Ishikawa (cell line): ENCODE data around the gene LRRC46.

Experiments used
- CEBPB ChIP-seq: IDR thresholded peaks from 2 replicates; pipeline ENCODE4 v1.6.1; 2012
- CREB1 ChIP-seq: IDR thresholded peaks from 2 replicates; pipeline ENCODE4 v1.6.1; 2012; ENCODE audit warnings: low read depth
- EGR1 ChIP-seq: IDR thresholded peaks from 2 replicates; pipeline ENCODE4 v1.6.1; 2012
- EP300 ChIP-seq: IDR thresholded peaks from 2 replicates; pipeline ENCODE4 v1.6.1; 2012; ENCODE audit warnings: borderline replicate concordance
- FOXM1 ChIP-seq: IDR thresholded peaks from 2 replicates; pipeline ENCODE4 v1.6.1; 2012; ENCODE audit warnings: low read depth, borderline replicate concordance
- NFIC ChIP-seq: IDR thresholded peaks from 2 replicates; pipeline ENCODE4 v1.6.1; 2012
- RAD21 ChIP-seq: IDR thresholded peaks from 2 replicates; pipeline ENCODE4 v1.6.1; 2012; ENCODE audit warnings: low read depth
- TAF1 ChIP-seq: IDR thresholded peaks from 2 replicates; pipeline ENCODE4 v1.6.1; 2012; ENCODE audit warnings: low read depth, mild to moderate bottlenecking
- TCF12 ChIP-seq: IDR thresholded peaks from 2 replicates; pipeline ENCODE4 v1.6.1; 2012; ENCODE audit warnings: low read depth
- TEAD4 ChIP-seq: IDR thresholded peaks from 2 replicates; pipeline ENCODE4 v1.6.1; 2012
- YY1 ChIP-seq: IDR thresholded peaks from 2 replicates; pipeline ENCODE4 v1.6.1; 2012; ENCODE audit warnings: low read depth
- ZBTB7A ChIP-seq: IDR thresholded peaks from 2 replicates; pipeline ENCODE4 v1.6.1; 2012; ENCODE audit warnings: low read depth
- TF ChIP-seq, protein P1 (sequence below): IDR thresholded peaks from 2 replicates; pipeline ENCODE4 v1.6.1; 2012
- TF ChIP-seq, protein P2 (sequence below): IDR thresholded peaks from 2 replicates; pipeline ENCODE4 v1.6.1; 2012
- TF ChIP-seq, protein P3 (sequence below): IDR thresholded peaks from 2 replicates; pipeline ENCODE4 v1.6.1; 2012; ENCODE audit warnings: low read depth, mild to moderate bottlenecking

Gene LRRC46

DNA sequence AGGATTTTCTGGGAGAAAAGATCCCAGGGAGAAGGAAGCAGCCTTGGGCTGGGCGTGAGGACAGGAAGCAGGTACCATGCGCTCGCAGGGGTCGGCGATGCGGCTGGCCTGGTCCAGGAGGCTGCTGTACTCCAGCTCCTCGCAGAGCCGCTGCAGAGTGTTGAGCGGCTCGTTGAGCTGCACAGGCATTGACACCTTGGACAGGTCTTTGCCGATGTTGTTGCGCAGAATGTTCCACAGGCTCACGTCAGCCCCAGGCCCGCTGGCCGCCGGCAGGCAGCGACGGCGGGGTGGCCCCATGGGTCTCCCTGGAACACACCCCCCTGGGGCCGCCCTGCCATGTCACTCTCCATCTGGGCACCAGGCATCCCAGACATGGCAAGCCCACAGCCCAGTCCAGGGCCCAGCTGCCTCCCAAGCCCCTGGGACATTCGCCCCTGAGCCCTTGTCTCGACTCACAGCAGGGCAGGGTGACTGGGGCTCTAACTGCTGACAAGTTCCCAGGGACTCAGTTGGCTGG is 17.9 kb upstream of the LRRC46 start:
- TF ChIP-seq ZBTB7A (no peak), YY1 (no peak), EGR1 (no peak), CREB1 (no peak), TEAD4 (no peak), NFIC (no peak), FOXM1 (no peak), CEBPB (no peak), RAD21 (no peak), TCF12 (no peak), EP300 (no peak), TAF1 (no peak)
- TF ChIP-seq, protein P1, sequence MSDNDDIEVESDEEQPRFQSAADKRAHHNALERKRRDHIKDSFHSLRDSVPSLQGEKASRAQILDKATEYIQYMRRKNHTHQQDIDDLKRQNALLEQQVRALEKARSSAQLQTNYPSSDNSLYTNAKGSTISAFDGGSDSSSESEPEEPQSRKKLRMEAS = no peak
- TF ChIP-seq, protein P2, sequence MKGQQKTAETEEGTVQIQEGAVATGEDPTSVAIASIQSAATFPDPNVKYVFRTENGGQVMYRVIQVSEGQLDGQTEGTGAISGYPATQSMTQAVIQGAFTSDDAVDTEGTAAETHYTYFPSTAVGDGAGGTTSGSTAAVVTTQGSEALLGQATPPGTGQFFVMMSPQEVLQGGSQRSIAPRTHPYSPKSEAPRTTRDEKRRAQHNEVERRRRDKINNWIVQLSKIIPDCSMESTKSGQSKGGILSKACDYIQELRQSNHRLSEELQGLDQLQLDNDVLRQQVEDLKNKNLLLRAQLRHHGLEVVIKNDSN = no peak
- TF ChIP-seq, protein P3, sequence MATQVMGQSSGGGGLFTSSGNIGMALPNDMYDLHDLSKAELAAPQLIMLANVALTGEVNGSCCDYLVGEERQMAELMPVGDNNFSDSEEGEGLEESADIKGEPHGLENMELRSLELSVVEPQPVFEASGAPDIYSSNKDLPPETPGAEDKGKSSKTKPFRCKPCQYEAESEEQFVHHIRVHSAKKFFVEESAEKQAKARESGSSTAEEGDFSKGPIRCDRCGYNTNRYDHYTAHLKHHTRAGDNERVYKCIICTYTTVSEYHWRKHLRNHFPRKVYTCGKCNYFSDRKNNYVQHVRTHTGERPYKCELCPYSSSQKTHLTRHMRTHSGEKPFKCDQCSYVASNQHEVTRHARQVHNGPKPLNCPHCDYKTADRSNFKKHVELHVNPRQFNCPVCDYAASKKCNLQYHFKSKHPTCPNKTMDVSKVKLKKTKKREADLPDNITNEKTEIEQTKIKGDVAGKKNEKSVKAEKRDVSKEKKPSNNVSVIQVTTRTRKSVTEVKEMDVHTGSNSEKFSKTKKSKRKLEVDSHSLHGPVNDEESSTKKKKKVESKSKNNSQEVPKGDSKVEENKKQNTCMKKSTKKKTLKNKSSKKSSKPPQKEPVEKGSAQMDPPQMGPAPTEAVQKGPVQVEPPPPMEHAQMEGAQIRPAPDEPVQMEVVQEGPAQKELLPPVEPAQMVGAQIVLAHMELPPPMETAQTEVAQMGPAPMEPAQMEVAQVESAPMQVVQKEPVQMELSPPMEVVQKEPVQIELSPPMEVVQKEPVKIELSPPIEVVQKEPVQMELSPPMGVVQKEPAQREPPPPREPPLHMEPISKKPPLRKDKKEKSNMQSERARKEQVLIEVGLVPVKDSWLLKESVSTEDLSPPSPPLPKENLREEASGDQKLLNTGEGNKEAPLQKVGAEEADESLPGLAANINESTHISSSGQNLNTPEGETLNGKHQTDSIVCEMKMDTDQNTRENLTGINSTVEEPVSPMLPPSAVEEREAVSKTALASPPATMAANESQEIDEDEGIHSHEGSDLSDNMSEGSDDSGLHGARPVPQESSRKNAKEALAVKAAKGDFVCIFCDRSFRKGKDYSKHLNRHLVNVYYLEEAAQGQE = no peak

DNA sequence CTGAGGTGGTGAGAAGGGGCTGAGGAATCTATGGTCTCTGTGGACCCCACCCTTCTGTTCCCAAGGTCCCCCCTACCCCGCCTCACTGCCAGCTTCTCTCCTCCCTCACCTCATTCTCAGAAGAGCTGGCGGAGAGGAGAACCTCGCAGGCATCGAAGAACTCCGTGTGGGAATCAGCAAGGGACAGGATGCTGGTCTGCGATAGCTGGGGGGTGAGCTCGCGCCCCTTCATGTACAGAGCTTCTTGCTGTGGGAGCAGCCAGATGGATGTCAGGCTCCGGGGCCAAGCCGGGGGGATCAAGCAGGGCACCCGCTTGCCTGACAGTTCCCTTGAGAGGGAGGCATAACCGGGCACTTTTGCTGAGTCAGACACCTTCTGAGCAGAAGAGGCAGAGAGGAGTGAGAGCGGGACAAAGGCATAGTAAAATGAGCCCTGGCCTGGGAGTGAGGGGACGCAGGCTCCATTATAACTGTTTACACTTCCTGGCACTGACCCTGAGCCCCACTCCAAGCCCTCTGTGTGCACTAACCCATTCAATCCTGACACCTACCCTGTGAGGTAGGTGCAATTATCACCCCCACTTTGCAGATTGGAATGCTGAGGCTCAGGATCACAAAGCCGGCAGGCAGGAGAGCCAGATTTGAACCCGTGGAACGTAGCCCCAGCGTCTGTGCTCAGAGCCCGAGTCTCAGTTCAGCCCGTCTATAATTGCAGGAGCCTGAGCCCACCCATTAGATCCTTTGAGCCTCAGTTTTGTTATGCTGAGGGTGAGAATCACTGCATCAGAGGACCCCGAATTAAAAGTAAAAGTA is 16.2 kb upstream of the LRRC46 start:
- TF ChIP-seq ZBTB7A = no peak
- TF ChIP-seq RAD21 = no peak
- TF ChIP-seq, protein P3 = no peak
- TF ChIP-seq TCF12 = no peak
- TF ChIP-seq TEAD4 = no peak
- no peak for TF ChIP-seq EGR1
- no peak for TF ChIP-seq EP300
- no peak for TF ChIP-seq FOXM1
- no peak for TF ChIP-seq CREB1
- TF ChIP-seq YY1 = no peak

DNA sequence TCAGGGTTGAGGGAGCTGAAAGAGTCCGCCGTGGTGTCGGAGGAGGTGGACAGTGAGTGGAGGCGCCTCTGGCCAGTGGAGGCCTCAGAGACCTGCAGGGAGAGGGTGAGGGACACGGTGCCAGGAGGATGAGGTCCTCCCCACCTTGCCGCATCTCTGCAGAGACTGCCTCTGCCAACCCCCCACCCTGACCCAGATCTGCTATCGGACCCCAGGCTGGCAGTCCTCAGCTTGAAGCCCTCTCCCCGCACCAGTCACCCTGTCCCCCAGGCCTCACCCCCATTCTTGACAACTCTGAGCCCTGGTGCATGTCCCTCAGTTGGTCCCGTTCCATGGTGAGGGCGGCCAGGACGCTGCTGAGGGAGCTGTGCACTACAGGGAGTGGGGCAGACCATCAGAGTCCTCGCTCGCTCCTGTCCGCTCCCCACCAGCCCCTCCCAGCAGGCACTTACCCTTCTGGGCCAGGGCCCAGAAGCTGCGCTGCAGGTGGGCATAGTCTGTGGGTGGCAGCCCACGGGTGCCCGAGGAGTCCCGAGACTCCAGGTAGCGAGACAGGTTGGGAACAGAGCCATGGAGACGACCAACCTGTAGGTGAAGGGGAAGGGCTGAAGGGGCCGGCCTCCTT is 15.2 kb upstream of the LRRC46 start:
- TF ChIP-seq NFIC = no peak
- TF ChIP-seq YY1 = no peak

DNA sequence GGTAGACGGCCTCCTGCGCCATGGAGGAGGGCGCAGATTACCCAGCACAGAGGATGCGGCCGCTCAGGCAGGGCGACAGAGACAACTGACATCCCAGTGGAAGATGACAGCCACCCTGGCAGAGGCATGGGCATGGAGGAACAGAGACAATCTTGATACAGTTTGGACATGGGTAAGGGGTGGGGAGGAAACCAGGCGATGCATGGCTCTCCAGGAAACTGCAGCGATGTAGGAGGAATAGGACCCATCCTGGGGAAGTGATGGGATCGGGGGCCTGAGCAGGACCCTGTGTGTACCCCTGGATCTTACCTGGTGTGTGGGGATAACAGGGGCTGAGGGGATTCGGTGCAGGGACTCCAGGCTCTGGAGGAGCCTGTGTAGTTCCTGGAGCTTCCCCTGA is 14.5 kb upstream of the LRRC46 start:
- TF ChIP-seq TCF12 (no peak), RAD21 (no peak), ZBTB7A (no peak), TAF1 (no peak), FOXM1 (no peak), YY1 (no peak), CEBPB (no peak), EGR1 (no peak), EP300 (no peak), NFIC (no peak), TEAD4 (no peak)
- TF ChIP-seq, protein P1 = no peak
- TF ChIP-seq, protein P3 = no peak
- TF ChIP-seq, protein P2 = no peak
